ENCODE results near the gene RDM1. TPM values are rescaled to one million over a fixed set of nuclear protein-coding genes. Genes with fewer than 3 reads are reported as not detected.

The RDM1 gene
- total RNA-seq, 4 donors from 2014 or later: 0.79 TPM; not detected in 3

GRCh38 chr17:35972945-35973332, 42.4 kb upstream of the RDM1 start:
- no peaks in the 10 kb centered on the region for H3K36me3 ChIP-seq
- H3K4me3 ChIP-seq: no peak overlapping the region
- peaks cover 13% of the 10 kb centered on the region for H3K27me3 ChIP-seq
- ATAC-seq: no peak
- peaks cover 0 to 12% (median 0%) of the 10 kb centered on the region in 3 donors for H3K4me1 ChIP-seq
- H3K27ac ChIP-seq: peak overlapping the region in 1 of 4 donors; percentile 18
- WGBS, 2 donors (ENCODE audit: low coverage in 1 of 2): 58 to 59% methylated on average over 4 of the region's 4 CpGs
- TF ChIP-seq, protein P1, sequence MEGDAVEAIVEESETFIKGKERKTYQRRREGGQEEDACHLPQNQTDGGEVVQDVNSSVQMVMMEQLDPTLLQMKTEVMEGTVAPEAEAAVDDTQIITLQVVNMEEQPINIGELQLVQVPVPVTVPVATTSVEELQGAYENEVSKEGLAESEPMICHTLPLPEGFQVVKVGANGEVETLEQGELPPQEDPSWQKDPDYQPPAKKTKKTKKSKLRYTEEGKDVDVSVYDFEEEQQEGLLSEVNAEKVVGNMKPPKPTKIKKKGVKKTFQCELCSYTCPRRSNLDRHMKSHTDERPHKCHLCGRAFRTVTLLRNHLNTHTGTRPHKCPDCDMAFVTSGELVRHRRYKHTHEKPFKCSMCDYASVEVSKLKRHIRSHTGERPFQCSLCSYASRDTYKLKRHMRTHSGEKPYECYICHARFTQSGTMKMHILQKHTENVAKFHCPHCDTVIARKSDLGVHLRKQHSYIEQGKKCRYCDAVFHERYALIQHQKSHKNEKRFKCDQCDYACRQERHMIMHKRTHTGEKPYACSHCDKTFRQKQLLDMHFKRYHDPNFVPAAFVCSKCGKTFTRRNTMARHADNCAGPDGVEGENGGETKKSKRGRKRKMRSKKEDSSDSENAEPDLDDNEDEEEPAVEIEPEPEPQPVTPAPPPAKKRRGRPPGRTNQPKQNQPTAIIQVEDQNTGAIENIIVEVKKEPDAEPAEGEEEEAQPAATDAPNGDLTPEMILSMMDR (IDR thresholded peaks at IDR 0.05): no peak
- no peak for TF ChIP-seq POLR2A (IDR thresholded peaks at IDR 0.05)
- no peak for TF ChIP-seq EP300 (IDR thresholded peaks at IDR 0.05)
- no peak for TF ChIP-seq POLR2AphosphoS5 (IDR thresholded peaks at IDR 0.05)
- H3K9me3 ChIP-seq: no peaks in the 10 kb centered on the region

DNA sequence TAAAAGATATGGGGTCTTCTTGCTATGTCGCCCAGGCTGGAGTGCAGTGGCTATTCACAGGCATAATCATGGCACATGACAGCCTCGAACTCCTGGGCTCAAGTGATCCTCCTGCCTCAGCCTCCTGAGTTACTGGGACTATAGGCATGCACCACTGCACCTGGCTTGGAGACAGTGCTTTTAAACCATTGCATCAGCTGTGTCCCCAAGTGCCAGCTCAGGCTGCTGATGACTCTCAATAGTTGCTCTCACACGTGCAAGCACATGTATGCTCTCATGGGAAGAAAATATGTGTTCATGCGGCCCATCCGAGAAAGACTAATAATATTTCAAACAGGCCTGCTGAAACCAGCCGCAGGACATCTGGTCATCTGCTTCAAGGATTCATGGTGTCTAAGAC, 42.0 kb upstream of the RDM1 start:
- Histone ChIP-seq H3K4me1 (peaks cover 0 to 12% (median 0%) of the 10 kb centered on the region in 3 donors), H3K27ac (peak overlapping the region in 1 of 4 donors; percentile 18), H3K4me3 (no peak overlapping the region), H3K27me3 (peaks cover 9% of the 10 kb centered on the region), H3K9me3 (no peaks in the 10 kb centered on the region), H3K36me3 (no peaks in the 10 kb centered on the region)
- no peak for ATAC-seq
- TF ChIP-seq, protein P1 (IDR thresholded peaks at IDR 0.05): no peak
- no peak for TF ChIP-seq POLR2AphosphoS5 (IDR thresholded peaks at IDR 0.05)
- 62 to 96% methylated on average over 3 to 5 of the region's 6 CpGs for WGBS, 2 donors (ENCODE audit: low coverage in 1 of 2)

DNA sequence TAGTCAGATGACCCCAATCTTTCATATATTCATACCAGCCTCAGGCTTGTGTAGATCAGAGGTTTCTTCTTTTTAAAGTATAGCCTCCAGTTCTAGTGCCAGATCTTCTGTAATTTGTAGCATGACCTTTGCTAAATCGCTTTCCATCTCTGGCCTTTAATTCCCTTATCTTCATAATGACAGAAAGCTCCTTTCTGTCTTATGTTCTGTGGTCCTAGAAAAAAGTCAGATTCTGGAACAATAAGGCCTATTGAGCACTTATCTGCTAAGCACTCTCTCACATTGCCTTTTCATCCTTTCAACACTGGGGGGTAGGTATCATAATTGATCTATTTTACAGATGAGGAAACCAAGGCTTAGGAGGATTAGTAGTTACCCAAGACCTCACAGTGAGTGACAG, 41.5 kb upstream of the RDM1 start:
- Histone ChIP-seq H3K4me1 (peaks cover 0 to 12% (median 0%) of the 10 kb centered on the region in 3 donors), H3K4me3 (no peak overlapping the region), H3K36me3 (no peaks in the 10 kb centered on the region), H3K27ac (no peak overlapping the region), H3K9me3 (no peaks in the 10 kb centered on the region), H3K27me3 (peaks cover 4% of the 10 kb centered on the region)
- no peak for ATAC-seq
- 69 to 89% methylated on average over 1 of the region's 1 CpG for WGBS, 2 donors (ENCODE audit: low coverage in 1 of 2)
- TF ChIP-seq EP300 (IDR thresholded peaks at IDR 0.05): no peak
- TF ChIP-seq, protein P1 (IDR thresholded peaks at IDR 0.05): no peak
- no peak for TF ChIP-seq POLR2A (IDR thresholded peaks at IDR 0.05)
- no peak for TF ChIP-seq POLR2AphosphoS5 (IDR thresholded peaks at IDR 0.05)

- H3K27ac ChIP-seq: no peak overlapping the region
- TF ChIP-seq POLR2AphosphoS5 (IDR thresholded peaks at IDR 0.05) (no peak), EP300 (IDR thresholded peaks at IDR 0.05) (no peak), POLR2A (IDR thresholded peaks at IDR 0.05) (no peak)
- TF ChIP-seq, protein P1 (IDR thresholded peaks at IDR 0.05): peak; percentile 63 to 86 (median 80)
- H3K36me3 ChIP-seq: no peaks in the 10 kb centered on the region
- no peaks in the 10 kb centered on the region for H3K27me3 ChIP-seq
- WGBS, 2 donors (ENCODE audit: low coverage in 1 of 2): 4 to 64% methylated on average over 3 to 4 of the region's 8 CpGs
- H3K4me1 ChIP-seq: peaks cover 0 to 12% (median 0%) of the 10 kb centered on the region in 3 donors
- ATAC-seq: peak; percentile 41
- no peaks in the 10 kb centered on the region for H3K9me3 ChIP-seq
- no peak overlapping the region for H3K4me3 ChIP-seq
Observed at GRCh38 chr17:35969558-35970380, 39.2 kb upstream of the RDM1 start.

DNA sequence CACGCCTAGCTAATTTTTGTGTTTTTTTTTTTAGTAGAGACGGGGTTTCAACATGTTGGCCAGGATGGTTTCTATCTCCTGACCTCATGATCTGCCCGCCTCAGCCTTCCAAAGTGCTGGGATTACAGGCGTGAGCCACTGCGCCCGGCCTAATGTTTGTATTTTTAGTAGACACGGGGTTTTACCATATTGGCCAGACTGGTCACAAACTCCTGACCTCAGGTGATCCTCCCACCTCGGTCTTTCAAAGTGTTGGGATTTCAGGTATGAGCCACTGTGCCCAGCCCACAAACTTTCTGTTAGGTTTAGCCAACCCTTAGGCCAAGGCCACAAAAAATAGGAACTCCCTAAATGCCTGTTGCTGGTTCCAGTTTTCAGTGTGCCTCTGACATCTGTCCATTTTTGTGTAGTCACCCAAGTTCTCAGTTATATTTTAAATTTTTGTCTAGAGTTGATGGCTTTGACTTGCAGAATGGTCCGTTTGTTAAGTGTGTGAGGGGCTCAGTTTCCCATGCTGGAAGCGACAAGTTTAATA, 38.0 kb upstream of the RDM1 start:
- TF ChIP-seq, protein P1 (IDR thresholded peaks at IDR 0.05): no peak
- TF ChIP-seq EP300 (IDR thresholded peaks at IDR 0.05) (no peak), POLR2A (IDR thresholded peaks at IDR 0.05) (no peak), POLR2AphosphoS5 (IDR thresholded peaks at IDR 0.05) (no peak)
- H3K36me3 ChIP-seq: no peaks in the 10 kb centered on the region
- no peak overlapping the region for H3K4me3 ChIP-seq
- 53% methylated on average over 6 of the region's 10 CpGs; no CpG with 5 or more reads in 1 of the 2 donors for WGBS, 2 donors (ENCODE audit: low coverage in 1 of 2)
- H3K9me3 ChIP-seq: no peaks in the 10 kb centered on the region
- H3K27me3 ChIP-seq: peaks cover 1% of the 10 kb centered on the region
- H3K4me1 ChIP-seq: peaks cover 0 to 12% (median 0%) of the 10 kb centered on the region in 3 donors
- H3K27ac ChIP-seq: no peak overlapping the region
- ATAC-seq: no peak
